Stimulated activated CD4-positive, alpha-beta T cell treated with anti-CD3 and anti-CD28 coated beads, Interleukin-2, amount 100 ng/mL, for 24 hours (primary cell): ENCODE data around the gene RAVER1.
"Not testable (repeated sequence)": the region's sequence is repeated elsewhere in the genome, so short reads cannot be mapped to it uniquely, and the experiment has no call there.

Experiments used
- DNase-seq, 2 donors: peaks; one replicate each; pipeline ENCODE4 v3.0.0-alpha.2; 2020

Gene RAVER1

GRCh38 chr19:10339977-10340376 is 6.6 kb upstream of the RAVER1 start:
- no peak for DNase-seq

GRCh38 chr19:10339380-10339960 is 6.1 kb upstream of the RAVER1 start, which contains the start of gene ICAM3:
TSS of gene ICAM3 (minus strand) at chr19:10339624. CDS start at chr19:10339614, 10 bp downstream.
- peak; percentile 71 to 76 for DNase-seq

- peak in 1 of 2 donors; percentile 30 for DNase-seq
These were observed 5.6 kb upstream of the RAVER1 start for GRCh38 chr19:10338940-10339339.

DNA sequence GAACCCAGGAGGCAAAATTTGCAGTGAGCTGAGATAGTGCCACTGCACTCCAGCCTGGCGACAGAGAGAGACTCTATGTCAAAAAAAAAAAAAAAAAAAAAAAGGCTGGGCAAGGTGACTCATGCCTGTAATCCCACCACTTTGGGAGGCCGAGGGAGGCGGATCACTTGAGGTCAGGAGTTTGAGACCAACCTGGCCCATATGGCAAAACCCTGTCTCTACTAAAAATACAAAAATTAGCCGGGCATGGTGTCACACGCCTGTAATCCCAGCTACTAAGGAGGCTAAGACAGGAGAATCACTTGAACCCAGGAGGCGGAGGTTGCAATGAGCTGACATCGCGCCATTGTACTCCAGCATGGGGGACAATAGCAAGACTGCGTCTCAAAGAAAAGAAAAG is 3.4 kb upstream of the RAVER1 start:
- not testable (repeated sequence) for DNase-seq

- DNase-seq = no peak
These were observed 2.1 kb upstream of the RAVER1 start for GRCh38 chr19:10335352-10335985.

DNA sequence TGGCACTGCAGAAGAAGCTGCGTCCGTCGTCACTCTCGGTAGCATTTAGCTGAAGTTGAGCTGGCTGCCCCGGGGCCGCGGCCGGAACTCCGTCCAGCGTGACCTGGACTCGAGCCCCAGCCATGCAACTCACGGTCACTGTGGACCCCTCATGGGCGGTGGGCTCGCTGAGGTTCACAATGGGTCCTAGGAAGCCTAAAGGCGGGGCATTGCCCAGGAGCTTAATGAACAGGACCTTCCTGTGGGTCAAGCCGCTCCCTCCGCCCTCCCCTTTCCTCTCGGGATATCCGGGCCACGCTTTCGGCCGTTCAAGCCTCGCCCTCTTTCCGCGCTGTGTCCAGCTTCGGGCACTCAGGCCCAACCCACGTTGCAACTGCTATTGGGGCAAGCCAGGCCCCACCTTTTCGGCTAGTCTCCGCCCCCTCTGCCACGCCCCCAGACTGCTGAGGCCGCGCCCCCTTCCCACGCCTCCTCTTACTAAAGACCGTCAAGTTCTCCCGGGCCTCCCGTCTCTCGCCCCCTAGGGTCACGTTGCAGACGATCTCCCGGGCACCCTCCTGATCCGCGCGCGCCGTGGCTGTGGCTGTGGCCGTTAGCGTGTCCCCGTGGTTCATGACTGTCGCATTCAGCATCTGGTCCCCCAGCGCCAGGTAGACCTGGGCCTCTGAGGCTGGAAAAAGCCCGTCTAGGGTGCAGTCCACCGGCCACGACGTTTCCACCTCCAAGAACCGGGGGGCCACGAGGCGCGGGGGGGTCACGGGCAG is 1.4 kb upstream of the RAVER1 start:
- peak; percentile 53 to 74 for DNase-seq

DNA sequence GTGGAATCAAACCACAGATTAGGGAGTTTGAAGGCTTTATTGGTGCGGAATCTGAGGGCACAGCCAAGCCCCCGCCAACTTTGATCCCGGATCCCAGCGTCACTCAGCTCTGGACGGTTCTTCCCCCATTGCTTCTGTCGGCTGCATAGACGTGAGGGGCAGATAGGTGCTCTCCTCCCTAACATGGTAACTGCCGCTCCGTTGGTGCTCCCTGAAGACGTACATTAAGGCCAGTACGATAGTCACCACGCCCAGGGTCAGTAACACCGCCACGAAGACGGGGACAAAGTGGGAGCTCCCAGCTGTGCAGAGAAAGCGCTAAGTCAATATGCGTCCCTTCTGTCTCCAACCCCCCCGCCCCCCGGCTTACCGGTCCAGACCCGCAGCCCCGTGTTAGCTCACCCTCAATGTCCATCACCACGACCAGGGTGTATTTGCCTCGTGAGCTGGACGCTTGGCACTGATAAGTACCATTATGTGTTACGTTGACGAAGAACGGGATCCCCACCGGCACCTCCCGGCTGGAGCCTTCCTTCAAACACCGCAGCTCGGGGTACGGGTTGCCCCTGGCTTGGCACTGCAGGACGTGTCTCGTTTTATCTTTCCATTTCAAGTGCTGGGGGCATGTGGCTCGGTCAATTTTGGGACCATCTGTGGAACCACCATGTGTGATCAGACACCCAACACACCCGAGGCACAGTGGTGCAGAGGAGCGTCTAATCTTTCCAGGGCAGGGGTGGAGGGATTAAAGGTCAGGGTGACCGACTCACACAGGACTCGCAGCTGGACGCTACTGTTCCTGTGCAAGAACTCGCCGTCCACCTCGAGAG is 644 bp upstream of the RAVER1 start:
- DNase-seq = no peak

- DNase-seq = no peak
These were observed 968 bp downstream of the RAVER1 start for GRCh38 chr19:10332158-10332964.

DNA sequence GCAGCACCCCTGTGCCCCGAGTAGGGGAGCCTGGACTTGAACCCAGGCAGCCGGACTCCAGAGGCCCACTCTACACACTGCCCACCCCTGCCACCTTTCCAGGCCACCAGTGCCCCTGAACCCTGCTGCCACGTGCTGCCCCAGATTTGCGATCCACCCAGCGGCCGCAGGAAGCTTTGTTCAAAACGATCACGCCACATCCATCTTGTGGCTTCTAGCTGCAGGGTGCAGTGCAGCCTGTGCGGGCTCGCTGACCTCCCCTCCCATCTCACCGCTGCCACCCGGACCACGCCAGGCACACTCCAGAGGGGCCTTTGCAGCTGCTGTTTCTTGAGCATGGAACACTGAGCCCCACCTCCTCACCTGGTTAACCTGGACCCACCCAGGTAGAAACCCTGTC is 3.8 kb downstream of the RAVER1 start:
- no peak for DNase-seq

DNA sequence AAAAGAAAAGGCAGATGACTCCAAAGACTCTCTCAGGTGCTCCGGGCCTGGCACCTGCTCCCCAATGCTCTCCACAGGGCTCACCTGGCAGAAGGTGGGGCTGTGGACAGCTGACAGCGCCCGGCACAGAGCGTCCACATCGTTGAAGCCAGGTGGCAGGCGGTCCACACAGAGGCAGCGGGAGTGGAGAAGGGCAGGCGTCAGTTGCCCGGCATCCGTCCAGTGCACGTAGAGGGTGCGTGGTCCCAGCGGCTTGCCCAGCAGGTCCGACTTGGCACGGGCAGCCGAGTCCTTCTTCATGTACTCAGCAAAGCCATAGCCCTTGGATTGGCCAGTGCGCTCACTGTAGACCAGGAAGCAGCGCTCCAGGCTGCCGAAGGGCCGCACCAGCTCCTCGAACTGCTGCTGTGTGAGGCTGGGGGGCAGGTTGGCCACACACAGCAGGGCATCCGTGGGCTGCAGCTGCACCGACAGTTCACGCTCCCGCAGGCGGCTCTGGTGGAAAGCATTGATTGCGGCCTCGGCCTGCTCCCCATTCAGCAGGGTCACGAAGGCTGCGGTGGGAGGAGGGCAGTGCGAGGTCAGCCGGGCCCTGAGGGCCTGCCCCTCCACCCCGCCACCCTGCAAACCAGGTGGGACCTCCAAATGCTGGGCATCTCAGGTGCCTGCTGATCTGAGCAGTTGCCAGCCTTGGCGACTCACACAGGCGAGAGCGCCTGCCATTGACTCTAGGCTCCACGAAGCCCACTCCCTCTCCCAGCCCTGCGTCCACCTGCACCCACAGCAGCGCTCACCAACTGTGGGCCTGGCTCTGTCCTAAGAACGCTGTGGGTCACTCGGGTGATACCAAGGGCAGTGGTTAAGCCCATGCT is 4.5 kb downstream of the RAVER1 start:
- no peak for DNase-seq

DNA sequence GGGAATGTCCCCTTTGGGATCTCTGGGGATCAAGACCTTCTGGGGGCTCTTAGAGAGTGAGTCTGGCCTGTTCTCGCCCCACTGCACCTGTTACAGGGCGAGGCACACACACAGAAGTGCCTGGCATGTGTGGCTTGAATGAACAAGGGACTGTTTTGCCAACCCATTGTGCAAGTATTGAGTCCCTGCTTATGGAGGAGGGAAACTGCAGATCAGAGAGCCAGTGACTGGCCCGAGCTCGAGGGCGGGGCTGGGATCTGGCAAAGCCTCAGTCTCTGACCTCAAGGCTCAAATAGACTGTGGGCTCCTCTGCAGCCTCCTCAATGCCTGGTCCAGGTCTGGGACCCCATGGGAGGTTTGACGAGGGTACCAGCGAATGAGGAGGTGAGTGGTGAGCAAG is 5.5 kb downstream of the RAVER1 start:
- no peak for DNase-seq

GRCh38 chr19:10325732-10326131 is 7.6 kb downstream of the RAVER1 start:
- no peak for DNase-seq

DNA sequence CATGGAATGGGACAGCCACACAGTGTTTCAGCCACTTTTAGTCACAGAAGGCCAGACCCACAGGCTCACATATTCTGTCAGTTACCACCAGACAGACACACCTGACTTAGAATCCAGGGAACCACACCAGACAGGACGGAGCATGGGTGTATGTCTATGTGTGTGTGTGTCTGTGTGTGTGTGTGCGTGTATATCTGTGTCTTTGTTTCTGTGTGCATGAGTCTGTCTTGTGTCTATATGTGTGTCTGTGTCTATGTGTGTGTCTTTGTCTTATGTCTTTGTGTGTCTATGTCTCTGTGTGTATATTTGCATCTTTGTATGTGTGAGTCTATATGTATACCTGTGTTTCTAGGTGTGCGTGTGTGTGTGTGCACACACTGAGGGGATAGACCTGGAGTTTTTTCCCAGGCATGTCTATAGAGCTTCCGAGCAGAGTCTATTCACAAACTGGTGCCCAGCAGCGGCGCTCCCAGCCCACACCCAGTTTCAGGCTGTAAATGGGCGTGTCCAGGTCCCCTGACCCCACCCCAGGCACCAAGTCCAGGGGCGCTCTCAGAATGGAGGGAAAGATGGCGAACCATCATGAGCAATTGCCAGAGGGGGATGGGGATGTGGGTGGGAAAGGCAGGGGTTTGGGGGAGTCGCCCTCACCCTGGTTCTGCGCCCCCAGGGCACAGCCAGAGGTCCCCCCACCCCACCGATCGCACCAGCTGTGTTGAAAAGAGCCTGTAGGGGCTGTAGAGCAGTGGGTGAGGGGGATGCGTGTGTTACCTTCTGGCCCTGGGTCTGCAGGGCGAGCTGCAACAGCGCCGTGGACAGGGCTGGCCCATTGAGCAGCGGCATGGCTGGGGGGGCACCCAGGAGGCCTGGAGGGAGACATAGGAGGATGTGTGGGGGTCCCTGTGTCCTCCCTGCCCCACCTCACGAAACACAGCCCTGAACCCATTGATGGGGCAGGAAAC is 11.2 kb downstream of the RAVER1 start:
- no peak for DNase-seq

GRCh38 chr19:10321417-10321797 is 11.9 kb downstream of the RAVER1 start:
- DNase-seq = no peak

DNA sequence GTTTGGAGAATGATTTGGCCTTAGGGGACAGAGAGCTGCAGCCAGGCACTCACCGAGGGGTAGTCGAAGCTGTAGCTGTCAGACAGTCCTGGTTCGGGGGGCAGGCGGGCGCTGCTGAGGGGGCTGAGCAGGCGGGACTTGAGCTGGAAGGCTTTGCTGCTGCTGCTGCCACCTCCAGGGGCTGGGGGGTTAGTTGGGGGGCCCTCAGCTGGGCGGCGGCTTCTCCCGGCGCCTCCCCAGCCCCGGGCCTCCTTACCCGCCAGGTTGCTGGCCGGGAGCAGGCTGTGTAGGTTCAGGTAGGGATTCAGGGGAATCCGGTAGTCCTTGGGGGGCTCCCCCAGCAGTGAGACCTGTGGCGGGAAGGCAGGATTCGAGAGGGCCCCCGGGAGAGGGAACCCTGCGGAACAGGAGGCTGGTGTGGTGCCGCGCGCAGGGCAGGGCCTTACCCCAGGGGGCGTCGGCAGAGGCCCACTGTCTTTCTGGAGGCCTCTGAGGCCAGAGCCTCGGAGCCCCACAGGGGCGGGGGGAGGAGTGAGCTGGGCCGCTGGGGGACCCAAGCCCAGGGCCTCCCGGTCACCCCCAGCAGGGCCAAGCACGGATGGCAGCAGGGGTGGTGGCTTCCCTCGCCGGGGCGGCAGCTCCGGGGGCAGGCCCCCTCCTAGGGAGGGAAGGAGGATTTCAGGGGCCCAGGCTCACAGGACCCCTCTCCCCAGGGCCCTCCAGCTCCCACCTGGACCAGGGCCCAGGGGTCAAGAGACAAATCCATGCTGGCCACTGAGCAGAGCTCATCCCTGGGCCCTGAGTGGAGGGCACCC is 12.5 kb downstream of the RAVER1 start:
- DNase-seq = no peak

DNA sequence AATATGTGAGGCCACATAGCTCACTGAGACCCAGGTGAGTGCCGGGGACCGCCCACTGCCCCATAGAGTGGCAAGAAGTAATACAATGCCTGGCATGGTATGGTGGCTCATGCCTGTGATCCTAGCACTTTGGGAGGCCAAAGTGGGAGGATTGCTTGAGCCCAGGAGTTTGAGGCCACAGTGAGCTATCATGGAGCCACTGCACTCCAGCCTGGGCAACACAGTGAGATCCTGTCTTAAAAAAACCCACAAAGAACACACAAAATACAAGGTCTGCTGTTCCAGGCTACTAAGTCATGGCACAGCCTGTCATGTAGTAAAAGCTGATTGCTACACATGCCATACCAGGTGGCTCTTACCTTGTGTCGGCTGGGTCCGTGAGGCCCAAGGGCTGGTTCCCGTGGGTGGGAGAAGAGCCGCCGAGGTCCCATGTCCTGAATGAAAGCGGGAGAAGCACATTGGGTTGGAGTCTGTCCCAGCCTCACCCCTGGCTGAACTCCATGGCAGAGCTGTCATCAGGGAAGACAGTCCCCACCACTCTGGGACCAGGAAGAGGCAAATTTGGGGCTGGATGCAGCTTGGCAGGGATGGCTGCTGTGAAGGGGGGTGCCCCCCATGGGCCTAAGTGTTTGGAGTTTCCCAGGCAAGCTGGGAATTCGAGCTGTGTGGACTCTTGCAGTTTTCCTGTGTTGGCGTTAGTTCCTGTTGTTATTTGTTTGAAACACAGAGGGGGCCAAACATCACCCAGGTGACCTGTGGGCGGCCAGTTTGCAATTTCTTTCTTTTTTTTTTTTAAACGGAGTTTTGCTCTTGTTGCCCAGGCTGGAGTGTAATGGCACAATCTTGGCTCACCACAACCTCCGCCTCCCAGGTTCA is 14.3 kb downstream of the RAVER1 start:
- no peak for DNase-seq

GRCh38 chr19:10317857-10318462 is 15.4 kb downstream of the RAVER1 start:
- no peak for DNase-seq
